PC-3 (cell line): ENCODE measurements around the gene SH3TC1. TPM values are rescaled to one million over a fixed set of nuclear protein-coding genes. Genes with fewer than 3 reads are reported as not detected.

Experiments used
- ATAC-seq: fragments of 200-7000 bp; cut with Tn5 transposase; 2 replicates; pipeline ENCODE4 v1.9.1; 2020; ENCODE audit warnings: mild to moderate bottlenecking, moderate library complexity
- BruUV-seq: library from RNA; stranded (reverse); fragments of 400-500 nt; replicated peaks from 2 replicates; lab custom pipeline; 2021; lab: Mats Ljungman, UMichigan
- CTCF ChIA-PET: fragments of 300-600 bp; sonication (Branson Sonifier 250); formaldehyde crosslinking; loops from one replicate; lab custom pipeline; 2022; ENCODE audit warnings: antibody characterized with exemption; lab: Charles Lee
- POLR2A ChIA-PET: fragments of 300-600 bp; sonication (Branson Sonifier 250); formaldehyde crosslinking; loops from one replicate; lab custom pipeline; 2022; ENCODE audit warnings: antibody characterized with exemption; ENCODE audit not compliant: unreplicated experiment; lab: Charles Lee
- DNase-seq: peaks from one replicate; pipeline ENCODE4 v3.0.0-alpha.2; 2015
- H2AFZ ChIP-seq: fragments of 300-600 bp; sonication (generic); 2 replicates; pipeline ENCODE4 v1.6.0; 2016; ENCODE audit warnings: antibody characterized with exemption, low read length
- H3F3A ChIP-seq: fragments of 300-600 bp; sonication (generic); one replicate; pipeline ENCODE4 v1.6.0; 2017; ENCODE audit warnings: antibody characterized with exemption, low read length, control low read depth, mild to moderate bottlenecking; ENCODE audit not compliant: unreplicated experiment
- H3K27ac ChIP-seq: fragments of 300-600 bp; sonication (generic); 2 replicates; pipeline ENCODE4 v1.5.1; 2016; ENCODE audit warnings: mild to moderate bottlenecking, low read length
- H3K27me3 ChIP-seq: fragments of 300-600 bp; sonication (generic); 2 replicates; pipeline ENCODE4 v1.6.1; 2016; ENCODE audit warnings: low read length, mixed read lengths
- H3K36me3 ChIP-seq: fragments of 300-600 bp; sonication (generic); 2 replicates; pipeline ENCODE4 v1.6.1; 2016; ENCODE audit warnings: low read depth, mixed run types, low read length, mixed read lengths
- H3K4me1 ChIP-seq: fragments of 300-600 bp; sonication (generic); 2 replicates; pipeline ENCODE4 v1.5.1; 2016; ENCODE audit warnings: low read length; ENCODE audit not compliant: insufficient read depth
- H3K4me2 ChIP-seq: fragments of 300-600 bp; sonication (generic); 2 replicates; pipeline ENCODE4 v1.6.0; 2016; ENCODE audit warnings: low read length
- H3K4me3 ChIP-seq: fragments of 300-600 bp; sonication (generic); 2 replicates; pipeline ENCODE4 v1.5.1; 2016; ENCODE audit warnings: mild to moderate bottlenecking, low read length, mixed read lengths
- H3K79me2 ChIP-seq: fragments of 300-600 bp; sonication (generic); 2 replicates; pipeline ENCODE4 v1.6.1; 2017; ENCODE audit warnings: low read length, mixed read lengths
- H3K9ac ChIP-seq: fragments of 300-600 bp; sonication (generic); 2 replicates; pipeline ENCODE4 v1.6.0; 2016; ENCODE audit warnings: mild to moderate bottlenecking, low read length
- H3K9me2 ChIP-seq: fragments of 300-600 bp; sonication (generic); replicated peaks from 2 replicates; pipeline ENCODE4 v1.6.1; 2016; ENCODE audit warnings: mixed run types, low read length, mixed read lengths
- H3K9me3 ChIP-seq: fragments of 300-600 bp; sonication (generic); 2 replicates; pipeline ENCODE4 v1.6.1; 2016; ENCODE audit warnings: low read length, mixed read lengths
- H4K20me1 ChIP-seq: fragments of 300-600 bp; sonication (generic); 2 replicates; pipeline ENCODE4 v1.6.1; 2016; ENCODE audit warnings: low read length, mixed read lengths
- CTCF ChIP-seq: fragments of 300-600 bp; sonication (generic); conservative IDR thresholded peaks from 2 replicates; pipeline ENCODE4 v1.5.1; 2017; ENCODE audit warnings: antibody characterized with exemption, low read depth, mild to moderate bottlenecking, low read length
- EZH2 ChIP-seq: fragments of 300-600 bp; sonication (generic); IDR thresholded peaks from one replicate; pipeline ENCODE4 v1.6.1; 2017; ENCODE audit warnings: antibody characterized with exemption, mild to moderate bottlenecking, low read length; ENCODE audit not compliant: unreplicated experiment
- EZH2phosphoT487 ChIP-seq: fragments of 300-600 bp; sonication (generic); IDR thresholded peaks from 2 replicates; pipeline ENCODE4 v1.6.1; 2018; ENCODE audit warnings: mild to moderate bottlenecking, antibody characterized with exemption, low read length, borderline replicate concordance
- intact Hi-C: fragments of 100-400 bp; cut with micrococcal nuclease; formaldehyde crosslinking; loops from 2 replicates; pipeline ENCODE4 v1.9.0; 2023
- total RNA-seq: library from RNA; depleted of rRNA; stranded (reverse); fragments of >200 nt; gene quantifications from 2 replicates; pipeline ENCODE4 v1.2.3, GENCODE V29; 2014

SH3TC1 gene
- total RNA-seq, 1 experiment from 2014 or later = 23.1 TPM

- H3K4me1 ChIP-seq = no peaks in the 10 kb centered on the region; the same call in 1 of the 2 replicates
- no peaks in the 10 kb centered on the region for H3K27me3 ChIP-seq
- no peaks in the 10 kb centered on the region for H3F3A ChIP-seq
- H3K27ac ChIP-seq = no peak overlapping the region
- ChIA-PET CTCF (interaction anchor here (0.6 kb wide), 1 partner anchor 189 kb away, joined by 3 read pairs; no protein-coding TSS in a partner anchor), POLR2A (no interaction called here)
- TF ChIP-seq EZH2phosphoT487 (no peak), CTCF (no peak), EZH2 (no peak)
- intact Hi-C loops = no loop called here
- H3K9ac ChIP-seq = no peak overlapping the region
- no peaks in the 10 kb centered on the region for H3K79me2 ChIP-seq
- H3K9me3 ChIP-seq = no peaks in the 10 kb centered on the region
- no peaks in the 10 kb centered on the region for H3K9me2 ChIP-seq
- ATAC-seq = no peak
- H4K20me1 ChIP-seq = no peaks in the 10 kb centered on the region
- no peak overlapping the region for H3K4me3 ChIP-seq
- DNase-seq = no peak
- H3K36me3 ChIP-seq = no peaks in the 10 kb centered on the region
- no peak overlapping the region for H3K4me2 ChIP-seq
- H2AFZ ChIP-seq = no peak overlapping the region
- no TSS peak for BruUV-seq
These were observed 36.5 kb upstream of the SH3TC1 start for GRCh38 chr4:8162625-8163024.

- Histone ChIP-seq H3K36me3 (no peaks in the 10 kb centered on the region), H3K9me3 (no peaks in the 10 kb centered on the region), H3K27me3 (no peaks in the 10 kb centered on the region), H2AFZ (no peak overlapping the region), H3K4me2 (no peak overlapping the region), H3K79me2 (no peaks in the 10 kb centered on the region), H3F3A (no peaks in the 10 kb centered on the region), H3K27ac (no peak overlapping the region), H3K9ac (no peak overlapping the region), H4K20me1 (no peaks in the 10 kb centered on the region), H3K4me3 (no peak overlapping the region), H3K4me1 (no peaks in the 10 kb centered on the region), H3K9me2 (no peaks in the 10 kb centered on the region)
- intact Hi-C loops = no loop called here
- TF ChIP-seq CTCF (no peak), EZH2phosphoT487 (no peak), EZH2 (no peak)
- DNase-seq (no peak), ATAC-seq (no peak)
- ChIA-PET CTCF (interaction anchor here (0.6 kb wide), 1 partner anchor 190 kb away, joined by 3 read pairs; no protein-coding TSS in a partner anchor), POLR2A (no interaction called here)
- BruUV-seq = no TSS peak
These were observed 36.1 kb upstream of the SH3TC1 start for GRCh38 chr4:8163026-8163425.

- ChIA-PET CTCF (no interaction called here), POLR2A (no interaction called here)
- no peaks in the 10 kb centered on the region for H3F3A ChIP-seq
- DNase-seq = no peak
- H3K4me2 ChIP-seq = no peak overlapping the region
- H2AFZ ChIP-seq = no peak overlapping the region
- TF ChIP-seq EZH2 (no peak), CTCF (no peak), EZH2phosphoT487 (no peak)
- no peaks in the 10 kb centered on the region for H3K36me3 ChIP-seq
- H3K9ac ChIP-seq = no peak overlapping the region
- no peak overlapping the region for H3K4me3 ChIP-seq
- H4K20me1 ChIP-seq = no peaks in the 10 kb centered on the region
- BruUV-seq = no TSS peak
- H3K9me3 ChIP-seq = no peaks in the 10 kb centered on the region
- H3K4me1 ChIP-seq = no peaks in the 10 kb centered on the region
- no peak for ATAC-seq
- intact Hi-C loops = no loop called here
- H3K27me3 ChIP-seq = no peaks in the 10 kb centered on the region
- no peaks in the 10 kb centered on the region for H3K79me2 ChIP-seq
- no peaks in the 10 kb centered on the region for H3K9me2 ChIP-seq
- H3K27ac ChIP-seq = no peak overlapping the region
These were observed 35.5 kb upstream of the SH3TC1 start for GRCh38 chr4:8163436-8164193.
